ENCODE data around the gene OLAH.
"Not testable (repeated sequence)": the region's sequence is repeated elsewhere in the genome, so short reads cannot be mapped to it uniquely, and the experiment has no call there.

OLAH gene

DNA sequence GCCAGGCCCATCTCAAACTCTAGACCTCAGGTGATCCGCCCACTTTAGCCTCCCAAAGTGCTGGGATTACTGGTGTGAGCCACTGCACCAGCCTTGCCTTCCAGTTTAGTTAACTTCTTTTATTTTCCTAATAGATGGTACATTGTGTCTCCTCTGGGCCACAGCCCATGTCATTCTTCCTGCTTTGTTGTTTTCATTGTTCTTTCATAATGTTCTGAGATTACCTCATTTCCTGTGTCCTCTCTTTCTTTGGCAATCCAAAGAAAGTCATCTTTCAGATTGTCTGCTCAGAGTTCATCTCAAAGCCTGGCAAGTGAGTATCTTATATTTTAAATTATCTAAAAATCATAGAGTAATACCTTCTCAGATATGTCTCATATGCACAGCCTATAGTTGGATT is at the start of gene OLAH:
Gene OLAH (plus strand): TSS at position 270 of the 400 bp plus-strand sequence. CDS start 3,346 bp downstream, outside the sequence.
- DNase-seq (ENCODE audit: low spot score), result no peak

DNA sequence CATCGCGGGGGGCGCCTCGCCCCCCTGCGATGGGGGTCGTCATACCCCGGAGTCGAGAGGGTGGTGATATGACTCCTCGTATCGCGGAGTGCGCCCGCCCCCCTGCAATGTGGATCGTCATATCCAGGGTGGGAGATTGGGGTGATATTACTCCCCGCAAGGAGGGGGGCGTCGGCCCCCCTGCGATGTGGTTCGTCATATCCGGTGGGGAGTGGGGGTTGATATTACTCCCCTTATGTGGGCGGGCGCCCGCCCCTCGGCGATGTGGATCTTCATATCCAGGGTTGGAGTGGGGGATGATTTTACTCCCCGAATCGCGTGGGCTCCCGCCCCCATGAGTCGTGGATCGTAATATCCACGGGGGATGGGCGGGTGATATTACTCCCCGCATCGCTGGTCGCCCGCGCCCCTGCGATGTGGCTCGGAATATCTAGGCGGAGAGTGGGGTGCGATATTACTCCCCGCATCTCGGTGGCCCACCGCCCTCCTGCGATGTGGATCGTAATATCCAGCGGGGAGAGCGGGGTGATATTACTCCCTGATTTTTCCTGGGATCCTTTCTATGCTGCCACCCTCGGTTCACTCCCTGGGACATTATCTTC is 47.7 kb upstream of the OLAH start:
- no peak for DNase-seq (ENCODE audit: low spot score)

DNA sequence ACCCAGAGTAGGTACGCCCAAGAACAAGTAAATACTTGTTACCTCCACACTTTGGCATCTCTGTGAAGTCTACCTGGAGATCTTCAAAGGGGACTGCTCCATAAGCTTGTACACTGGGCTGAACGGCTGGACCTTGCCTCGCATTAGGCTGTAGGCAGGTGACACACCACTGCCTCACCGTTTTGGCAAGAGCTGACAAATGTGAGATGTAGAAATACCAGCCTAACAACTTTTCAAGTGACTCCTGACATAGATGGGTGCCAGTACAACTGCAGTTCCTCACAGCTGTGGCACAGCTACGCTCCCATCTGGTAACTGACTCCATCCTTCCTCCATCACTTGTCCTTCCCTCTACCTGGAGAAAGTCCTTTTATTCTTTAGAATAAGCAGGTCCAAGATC is 30.2 kb upstream of the OLAH start:
- not testable (repeated sequence) for DNase-seq (ENCODE audit: low spot score)

DNA sequence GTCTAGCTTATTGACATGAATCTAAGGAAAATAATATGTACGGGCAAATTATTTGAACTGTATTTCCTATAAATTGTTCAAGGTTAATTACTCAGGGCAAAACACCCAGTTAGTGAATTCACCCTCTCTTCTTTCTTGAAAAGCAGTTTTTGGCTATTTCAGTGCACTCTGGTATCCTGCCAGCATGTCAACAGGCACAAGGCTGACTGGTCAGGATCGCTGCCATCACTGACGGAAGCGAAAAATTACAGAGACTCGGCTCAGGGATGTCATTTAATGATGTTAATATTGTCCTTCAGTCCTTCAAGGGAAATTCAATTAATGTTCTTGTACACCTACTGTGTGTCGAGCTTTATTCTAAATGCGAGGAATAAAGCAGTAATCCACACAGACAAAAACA is 28.3 kb upstream of the OLAH start:
- no peak for DNase-seq (ENCODE audit: low spot score)

DNA sequence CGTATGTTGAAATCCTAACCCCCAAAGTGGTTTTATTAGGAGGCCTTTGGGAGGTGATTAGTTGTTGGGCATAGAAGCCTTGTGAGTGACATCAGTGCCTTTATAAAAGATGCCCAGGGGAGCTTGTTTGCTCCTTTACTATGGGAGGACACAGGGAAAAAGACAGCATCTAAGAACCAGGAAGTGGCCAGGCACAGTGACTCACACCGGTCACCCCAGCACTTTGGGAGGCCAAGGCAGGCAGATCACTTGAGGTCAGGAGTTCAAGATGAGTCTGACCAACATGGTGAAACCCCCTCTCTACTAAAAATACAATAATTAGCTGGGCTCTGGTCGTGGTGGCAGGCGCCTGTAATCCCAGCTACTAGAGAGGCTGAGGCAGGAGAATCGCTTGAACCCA is 22.8 kb upstream of the OLAH start:
- not testable (repeated sequence) for DNase-seq (ENCODE audit: low spot score)

DNA sequence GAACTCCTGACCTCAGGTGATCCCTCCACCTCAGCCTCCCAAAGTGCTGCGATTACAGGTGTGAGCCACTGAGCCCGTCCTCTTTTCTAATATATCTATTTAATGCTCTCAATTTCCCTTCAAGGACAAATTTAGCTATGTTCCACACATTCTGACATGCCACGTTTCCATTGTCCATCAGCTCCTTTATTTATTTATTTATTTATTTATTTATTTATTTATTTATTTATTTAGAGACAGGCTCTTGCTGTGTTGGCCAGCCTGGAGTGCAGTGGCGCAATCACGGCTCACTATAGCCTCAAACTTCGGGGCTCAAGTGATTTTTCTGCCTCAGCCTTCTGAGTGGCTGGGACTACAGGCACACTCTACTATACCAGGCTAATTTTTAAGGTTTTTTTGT is 20.7 kb upstream of the OLAH start:
- DNase-seq (ENCODE audit: low spot score), result not testable (repeated sequence)

DNA sequence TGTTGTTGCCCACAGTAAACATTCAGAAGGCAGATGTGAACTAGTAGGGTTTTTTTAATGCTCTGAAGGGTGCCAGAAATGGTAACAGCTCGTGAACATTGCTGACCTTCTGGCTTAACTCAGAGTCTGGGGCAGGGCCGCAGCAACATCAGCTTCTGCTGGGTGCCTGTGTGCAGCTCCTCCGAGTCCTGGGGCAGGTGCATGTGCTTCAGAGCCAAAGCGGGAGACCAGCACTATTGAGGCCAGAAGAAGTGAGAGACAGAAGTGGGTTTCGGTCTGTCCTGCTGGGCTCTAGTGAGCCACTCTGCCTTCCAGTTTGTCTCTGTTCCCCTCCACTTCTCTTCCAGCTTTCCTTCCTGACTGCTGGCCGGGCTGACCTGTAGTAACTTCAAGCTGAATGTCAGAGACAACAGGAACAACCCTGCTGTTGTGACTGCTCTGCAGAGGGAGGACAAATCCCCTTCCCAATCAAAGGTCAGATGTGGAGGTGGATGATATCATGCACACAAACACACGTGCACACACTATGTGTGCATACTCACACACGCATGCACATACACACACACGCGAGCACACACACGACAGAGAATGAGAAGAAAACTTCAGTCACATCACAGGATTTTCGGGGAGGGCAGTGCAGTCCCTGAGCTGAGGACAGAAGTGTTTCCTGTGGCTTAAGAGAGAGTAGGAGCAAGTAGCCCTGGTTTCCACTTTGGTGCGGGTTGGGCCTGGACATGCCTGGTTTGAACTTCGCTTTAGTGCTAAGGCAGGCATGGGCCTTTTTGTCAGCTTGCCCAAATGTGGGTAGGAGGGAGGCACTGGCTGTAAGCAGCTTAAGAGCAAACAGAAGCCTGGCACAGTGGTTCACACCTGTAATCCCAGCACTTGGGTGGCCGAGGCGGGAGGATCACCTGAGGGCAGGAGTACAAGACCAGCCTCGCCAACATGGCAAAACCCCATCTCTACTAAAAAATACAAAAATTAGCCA is 19.4 kb upstream of the OLAH start:
- DNase-seq (ENCODE audit: low spot score), result not testable (repeated sequence)

DNA sequence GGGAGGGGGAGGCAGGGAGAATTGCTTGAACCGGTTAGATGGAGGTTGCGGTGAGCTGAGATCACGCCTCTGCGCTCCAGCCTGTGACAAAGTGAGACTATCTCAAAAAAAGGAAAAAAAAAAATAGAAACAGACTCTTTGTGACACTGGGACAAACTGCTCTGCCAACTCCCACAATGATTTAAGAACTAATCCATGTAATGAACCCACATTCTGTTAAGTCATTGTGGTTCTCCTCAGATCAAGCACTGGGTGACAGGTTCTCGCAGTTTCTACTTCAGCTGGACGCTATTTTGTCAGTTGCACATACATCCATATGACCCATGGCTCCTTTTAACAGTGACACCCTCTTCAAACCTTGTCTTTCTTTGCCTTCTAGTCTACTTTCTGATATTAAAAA is 18.7 kb upstream of the OLAH start:
- DNase-seq (ENCODE audit: low spot score), result not testable (repeated sequence)

DNA sequence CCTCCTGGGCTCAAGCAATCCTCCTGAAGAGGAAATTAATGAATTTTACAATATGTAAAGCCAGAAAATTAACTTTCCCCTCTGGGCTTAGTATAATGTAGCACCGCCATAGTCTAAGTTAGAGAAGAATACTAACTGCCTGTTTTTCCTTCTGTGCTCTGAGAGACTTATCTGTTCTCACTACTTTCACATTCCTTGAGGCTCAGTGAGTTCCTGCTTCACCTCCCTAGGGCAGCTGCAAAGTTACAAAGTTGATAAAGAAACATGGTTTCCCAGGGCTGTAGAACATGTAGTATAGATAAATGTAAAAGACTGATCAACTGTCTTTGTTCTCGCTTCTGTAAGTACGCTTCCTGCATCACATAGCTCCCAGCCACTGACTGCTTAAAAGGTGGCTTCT is 16.0 kb upstream of the OLAH start:
- DNase-seq (ENCODE audit: low spot score), result no peak

DNA sequence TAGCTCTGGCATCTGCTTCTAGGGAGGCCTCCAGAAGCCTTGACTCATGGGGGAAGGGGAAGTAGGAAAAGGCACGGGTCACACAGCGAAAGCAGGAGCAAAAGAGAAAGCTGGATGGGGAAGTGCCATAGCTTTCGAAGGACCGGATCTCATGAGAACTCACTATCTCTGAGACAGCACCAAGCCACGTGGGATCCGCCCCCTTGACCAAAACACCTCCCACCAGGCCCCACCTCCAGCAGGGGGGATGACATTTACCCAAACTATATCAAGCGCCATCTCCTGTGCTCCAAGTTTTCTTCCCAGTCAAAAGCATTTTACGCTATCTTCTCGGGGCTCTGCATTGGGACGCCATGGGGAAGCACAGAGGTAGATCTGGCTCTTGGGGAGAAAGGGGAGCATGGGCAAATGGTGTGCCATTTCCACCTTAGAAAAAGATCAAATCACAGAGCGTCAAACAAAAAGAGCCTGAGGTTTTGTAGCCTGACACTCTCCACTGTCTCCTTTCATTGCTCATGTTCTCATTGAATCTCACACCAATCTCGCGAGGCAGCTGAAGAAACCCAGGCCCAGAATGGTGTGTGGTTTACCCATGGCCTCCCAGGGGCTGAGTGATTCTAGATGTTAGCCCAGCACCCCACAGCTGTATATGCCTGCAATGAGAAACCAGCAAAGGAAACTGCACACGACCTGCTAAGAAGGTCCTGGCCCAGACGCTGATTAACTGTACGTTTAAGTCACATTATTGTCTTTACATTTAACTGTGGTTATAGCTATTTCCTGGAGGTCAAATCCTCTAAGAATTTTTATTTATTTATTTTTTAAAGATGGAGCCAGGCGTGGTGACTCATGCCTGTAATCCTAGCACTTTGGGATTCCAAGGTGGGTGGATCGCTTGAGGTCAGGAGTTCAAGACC is 8.1 kb upstream of the OLAH start:
- DNase-seq (ENCODE audit: low spot score), result no peak

DNA sequence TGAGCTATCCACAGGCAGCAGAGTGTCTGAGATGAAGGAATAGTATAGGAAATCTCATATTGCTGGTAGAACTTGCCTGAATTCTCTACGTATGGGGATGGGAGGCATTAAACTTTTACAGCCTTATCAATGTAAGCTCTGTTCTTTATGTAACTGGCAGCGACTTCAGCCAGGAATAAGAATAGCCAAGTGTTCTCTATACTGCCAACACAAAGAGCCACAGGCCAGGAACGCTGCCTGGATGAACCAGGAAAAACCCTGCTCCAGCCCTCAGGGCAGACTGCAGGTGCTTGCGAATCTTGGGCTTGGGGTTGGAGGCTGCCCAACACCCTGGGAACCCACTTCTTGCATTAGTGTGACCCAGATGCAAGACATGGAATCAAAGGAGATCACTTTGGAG is 6.1 kb upstream of the OLAH start:
- DNase-seq (ENCODE audit: low spot score), result no peak

DNA sequence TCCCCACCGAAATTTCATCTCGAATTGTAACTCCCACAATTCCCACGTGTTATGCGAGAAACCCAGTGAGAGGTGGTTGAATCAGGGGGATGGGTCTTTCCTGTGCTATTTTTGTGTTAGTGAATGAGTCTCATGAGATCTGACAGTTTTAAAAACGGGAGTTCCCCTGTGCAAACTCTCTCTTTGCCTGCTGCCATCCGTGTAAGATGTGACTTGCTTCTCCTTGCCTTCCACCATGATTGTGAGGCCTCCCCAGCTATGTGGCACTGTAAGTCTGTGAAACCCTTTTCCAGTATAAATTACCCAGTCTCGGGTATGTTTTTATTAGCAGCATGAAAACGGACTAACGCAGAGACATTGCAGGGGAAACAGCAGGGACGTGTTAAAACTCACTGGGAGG is 5.3 kb upstream of the OLAH start:
- DNase-seq (ENCODE audit: low spot score), result no peak

DNA sequence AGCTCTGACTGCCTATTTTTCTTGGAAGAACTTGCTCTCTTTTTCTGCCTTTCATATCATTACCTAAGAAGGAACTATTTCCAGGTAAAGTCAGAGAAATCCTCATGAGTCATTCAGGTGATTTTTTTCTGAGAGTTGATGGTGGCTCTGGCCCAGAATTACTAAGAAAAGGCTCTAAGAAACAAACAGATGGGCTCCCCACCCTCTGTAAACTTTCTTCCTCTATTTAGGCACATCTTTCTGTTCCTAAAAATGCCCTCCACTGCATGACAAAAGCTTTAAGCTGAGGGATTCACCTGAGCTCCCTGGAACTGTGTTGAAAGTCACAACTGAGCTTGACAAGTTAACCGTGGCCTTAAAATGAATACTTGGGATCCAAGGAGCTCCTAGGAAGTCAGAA is 1.6 kb downstream of the OLAH start:
- no peak for DNase-seq (ENCODE audit: low spot score)

DNA sequence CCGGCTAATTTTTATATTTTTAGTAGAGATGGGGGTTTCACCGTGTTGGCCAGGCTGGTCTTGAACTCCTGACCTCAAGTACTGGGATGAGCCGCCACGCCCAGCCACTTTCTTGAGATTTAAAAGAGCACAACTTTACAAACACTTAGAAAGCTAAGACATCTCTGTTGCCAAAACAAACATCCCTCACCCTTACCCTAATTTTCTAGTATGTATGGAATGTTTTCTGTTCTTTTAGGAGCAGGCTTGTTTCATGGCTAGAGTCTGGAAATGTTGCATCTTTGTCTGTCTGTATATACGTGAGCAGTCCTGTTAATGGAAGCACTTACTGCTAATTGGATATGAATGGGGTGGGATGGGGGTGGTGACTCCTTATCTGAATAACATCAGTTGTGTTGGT is 2.9 kb downstream of the OLAH start:
- no peak for DNase-seq (ENCODE audit: low spot score)

DNA sequence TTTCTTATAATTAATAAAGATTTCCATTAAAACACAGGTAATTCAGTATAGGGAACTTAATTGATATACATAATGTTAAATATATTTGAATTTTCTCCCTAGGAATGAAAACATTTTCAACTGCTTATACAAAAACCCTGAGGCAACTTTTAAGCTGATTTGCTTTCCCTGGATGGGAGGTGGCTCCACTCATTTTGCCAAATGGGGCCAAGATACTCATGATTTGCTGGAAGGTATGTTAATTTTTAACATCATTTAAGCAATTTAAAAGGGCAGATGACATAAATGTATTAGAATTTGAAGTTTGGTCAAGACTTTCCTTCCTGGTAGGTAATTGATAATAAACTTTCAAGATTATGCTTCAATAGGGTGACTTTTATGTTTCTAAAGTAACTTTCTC is 5.8 kb downstream of the OLAH start:
- DNase-seq (ENCODE audit: low spot score), result no peak

DNA sequence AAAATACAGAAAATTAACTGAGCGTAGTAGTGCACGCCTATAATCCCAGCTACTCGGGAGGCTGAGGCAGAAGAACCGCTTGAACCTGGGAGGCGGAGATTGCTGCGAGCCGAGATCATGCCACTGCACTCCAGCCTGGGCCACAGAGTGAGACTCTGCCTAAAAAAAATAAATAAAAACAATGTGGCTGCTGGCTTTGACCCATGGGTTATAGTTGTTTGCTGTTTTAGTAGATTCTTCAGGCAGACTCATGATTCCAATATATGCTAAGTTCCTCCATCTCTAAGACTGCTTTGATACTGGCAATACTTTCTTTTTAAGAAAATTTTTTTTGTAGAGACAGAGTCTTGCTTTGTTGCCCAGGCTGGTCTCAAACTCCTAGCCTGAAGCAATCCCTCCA is 8.4 kb downstream of the OLAH start:
- DNase-seq (ENCODE audit: low spot score), result no peak

DNA sequence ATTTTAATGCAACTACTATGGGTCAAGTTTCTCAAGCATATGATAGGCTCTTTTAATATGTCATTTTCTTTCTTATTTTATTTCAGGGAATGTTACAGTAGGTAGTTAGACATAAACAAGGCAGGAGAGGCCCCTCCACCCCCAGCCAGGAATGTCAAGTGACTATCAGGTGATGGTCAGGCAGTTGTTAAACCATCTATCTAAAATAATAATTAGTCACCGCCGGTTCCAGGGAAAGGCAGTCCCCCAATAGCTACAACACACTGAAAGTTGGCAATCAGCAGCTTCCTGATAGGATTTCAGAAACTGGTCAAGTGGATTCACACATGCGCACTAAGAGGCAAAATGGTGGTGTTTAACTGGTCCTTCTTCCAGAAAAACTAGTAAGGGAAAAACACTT is 9.3 kb downstream of the OLAH start:
- DNase-seq (ENCODE audit: low spot score), result no peak

DNA sequence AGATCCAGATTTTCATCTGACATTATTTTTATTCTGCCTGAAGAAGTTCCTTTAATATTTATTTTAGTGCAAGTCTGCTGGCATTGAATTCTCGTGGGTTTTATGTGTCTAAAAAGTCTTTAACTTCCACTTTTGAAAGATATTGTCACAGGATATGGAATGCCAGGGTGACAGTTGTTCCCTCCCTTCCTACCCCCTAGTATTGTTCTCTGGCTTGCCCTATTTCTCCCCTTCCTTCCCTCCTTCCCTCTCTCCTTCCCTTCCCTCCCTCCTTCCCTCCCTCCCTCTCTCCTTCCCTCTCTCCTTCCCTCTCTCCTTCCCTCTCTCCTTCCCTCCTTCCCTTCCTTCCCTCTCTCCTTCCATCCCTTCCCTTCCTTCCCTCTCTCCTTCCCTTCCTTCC is 14.9 kb downstream of the OLAH start:
- DNase-seq (ENCODE audit: low spot score), result no peak

DNA sequence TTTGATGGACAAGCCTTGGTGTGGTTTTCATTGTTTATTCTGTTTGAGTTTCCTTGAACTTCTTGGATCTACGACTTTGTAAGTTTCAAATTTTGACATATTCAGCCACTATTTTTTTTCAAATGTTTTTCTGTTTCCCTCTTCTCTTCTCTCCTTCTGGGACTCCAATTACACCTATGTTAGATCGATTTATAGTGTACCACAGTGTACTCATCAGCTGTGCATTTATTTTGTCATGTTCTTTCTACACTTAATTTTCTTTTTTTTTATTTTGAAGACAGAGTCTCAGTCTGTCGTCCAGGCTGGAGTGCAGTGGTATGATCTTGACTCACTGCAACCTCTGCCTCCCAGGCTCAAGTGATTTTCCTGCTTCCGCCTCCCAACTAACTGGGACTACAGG is 16.2 kb downstream of the OLAH start:
- no peak for DNase-seq (ENCODE audit: low spot score)

DNA sequence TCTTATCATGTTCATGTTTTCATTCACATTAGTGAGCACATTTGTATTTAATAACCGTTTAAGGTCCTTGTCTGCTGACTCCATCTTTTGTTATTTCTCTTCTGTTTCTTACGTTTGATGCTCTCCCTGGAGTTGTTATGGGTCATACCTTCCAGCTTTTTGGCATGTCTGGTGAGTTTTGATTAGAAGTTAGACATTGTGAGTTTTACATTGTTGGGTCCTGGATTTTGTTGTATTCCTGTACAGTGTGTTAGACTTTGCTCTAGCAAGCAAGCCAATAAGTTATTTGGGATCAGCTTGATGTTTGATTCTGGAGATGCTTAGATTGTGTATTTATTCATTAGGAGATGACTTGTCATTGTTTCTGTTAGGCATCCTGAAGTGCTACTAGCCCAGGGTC is 16.9 kb downstream of the OLAH start:
- DNase-seq (ENCODE audit: low spot score), result no peak

DNA sequence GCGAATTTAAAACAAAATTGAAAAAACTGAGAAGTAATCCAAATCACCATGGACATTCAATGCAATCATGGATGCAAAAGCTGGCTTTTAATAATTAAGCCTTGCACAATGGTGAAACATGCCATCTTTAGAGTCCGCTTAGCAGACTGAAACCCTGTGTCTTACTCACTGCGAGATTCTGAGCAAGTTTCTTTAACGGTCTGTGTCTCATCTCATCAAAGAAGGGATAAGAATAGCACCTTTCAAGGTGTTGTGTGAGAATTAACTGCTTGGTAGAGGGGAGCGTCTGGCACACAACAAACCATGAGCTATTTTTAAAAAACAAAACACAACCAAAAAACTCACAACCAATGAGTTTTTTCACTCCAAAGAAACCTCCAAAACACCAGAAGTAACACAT is 23.4 kb downstream of the OLAH start:
- no peak for DNase-seq (ENCODE audit: low spot score)

DNA sequence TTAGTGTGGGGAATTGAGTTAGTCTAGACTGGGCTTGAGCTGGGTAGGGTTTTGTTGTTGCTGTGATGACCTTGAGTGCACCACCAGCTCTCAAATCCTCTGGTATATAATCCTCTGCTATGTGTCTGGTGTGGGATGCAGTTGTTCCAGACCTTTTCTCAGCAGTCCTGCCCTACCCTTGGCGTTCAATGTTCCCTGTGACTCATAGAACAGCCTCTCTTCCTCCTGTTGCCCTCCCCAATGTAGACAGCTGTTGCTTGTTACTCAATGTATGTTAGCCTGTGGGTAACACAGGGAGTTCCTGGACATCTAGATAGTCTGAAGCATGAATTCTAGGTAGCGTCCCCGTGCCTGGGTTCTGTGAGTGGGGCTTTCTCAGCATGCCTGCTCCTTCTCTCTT is 25.1 kb downstream of the OLAH start:
- DNase-seq (ENCODE audit: low spot score), result no peak

DNA sequence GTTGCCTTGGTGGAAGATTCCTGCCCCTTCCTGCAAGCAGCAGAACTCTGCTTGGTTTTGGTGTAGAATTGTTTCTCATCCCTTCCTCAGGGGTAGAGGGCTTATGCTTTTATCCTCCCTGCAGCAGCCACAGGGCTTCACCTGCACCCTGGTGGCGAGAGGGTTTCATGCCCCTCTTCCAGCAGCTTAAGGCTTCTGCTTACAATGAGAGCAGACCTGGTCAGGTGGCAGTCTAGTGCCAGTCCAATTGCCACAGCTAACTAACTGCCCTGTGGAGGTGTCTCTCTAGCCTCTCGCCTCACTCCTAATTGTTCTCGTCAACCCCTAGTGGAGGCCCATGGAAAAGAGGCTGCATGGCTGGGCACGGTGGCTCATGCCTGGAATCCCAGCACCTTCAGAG is 25.5 kb downstream of the OLAH start:
- DNase-seq (ENCODE audit: low spot score), result no peak

Measured in germinal center (tissue), 1 donor.